Parathyroid adenoma (tissue), 2 donors: Measurements from ENCODE around the gene ZNF609.
"Not testable (repeated sequence)": the region's sequence is repeated elsewhere in the genome, so short reads cannot be mapped to it uniquely, and the experiment has no call there.

Source experiments
- H2AFZ ChIP-seq: fragments of 300-600 bp; sonication (generic); one replicate; pipeline ENCODE4 v1.7.0; 2017; ENCODE audit warnings: antibody characterized with exemption, mild to moderate bottlenecking
- H3K27ac ChIP-seq: fragments of 300-600 bp; sonication (generic); one replicate; pipeline ENCODE4 v1.7.0; 2017
- H3K27me3 ChIP-seq: fragments of 300-600 bp; sonication (generic); one replicate; pipeline ENCODE4 v1.7.0; 2017; ENCODE audit warnings: low read length; ENCODE audit not compliant: control insufficient read depth, insufficient read depth
- H3K36me3 ChIP-seq: fragments of 300-600 bp; sonication (generic); one replicate; pipeline ENCODE4 v1.7.0; 2017; ENCODE audit warnings: low read length; ENCODE audit not compliant: control insufficient read depth, insufficient read depth
- H3K4me1 ChIP-seq: fragments of 300-600 bp; sonication (generic); one replicate; pipeline ENCODE4 v1.7.0; 2017; ENCODE audit warnings: control low read depth
- H3K4me2 ChIP-seq: fragments of 300-600 bp; sonication (generic); one replicate; pipeline ENCODE4 v1.7.0; 2017; ENCODE audit warnings: low read length
- H3K4me3 ChIP-seq: fragments of 300-600 bp; sonication (generic); one replicate; pipeline ENCODE4 v1.7.0; 2017; ENCODE audit warnings: low read depth, low read length
- H3K79me2 ChIP-seq: fragments of 300-600 bp; sonication (generic); one replicate; pipeline ENCODE4 v1.7.0; 2017; ENCODE audit warnings: control low read depth
- H3K9ac ChIP-seq: fragments of 300-600 bp; sonication (generic); one replicate; pipeline ENCODE4 v1.7.0; 2017; ENCODE audit warnings: mild to moderate bottlenecking
- H3K9me3 ChIP-seq: fragments of 300-600 bp; sonication (generic); one replicate; pipeline ENCODE4 v1.7.0; 2017; ENCODE audit warnings: low read length; ENCODE audit not compliant: control insufficient read depth
- TF ChIP-seq, protein P1 (sequence below): fragments of 300-600 bp; sonication (generic); IDR thresholded peaks from one replicate; pipeline ENCODE4 v1.7.0; 2017; ENCODE audit warnings: antibody characterized with exemption, mild to moderate bottlenecking
- donor health status: primary hyperparathyroidism.

Gene ZNF609

DNA sequence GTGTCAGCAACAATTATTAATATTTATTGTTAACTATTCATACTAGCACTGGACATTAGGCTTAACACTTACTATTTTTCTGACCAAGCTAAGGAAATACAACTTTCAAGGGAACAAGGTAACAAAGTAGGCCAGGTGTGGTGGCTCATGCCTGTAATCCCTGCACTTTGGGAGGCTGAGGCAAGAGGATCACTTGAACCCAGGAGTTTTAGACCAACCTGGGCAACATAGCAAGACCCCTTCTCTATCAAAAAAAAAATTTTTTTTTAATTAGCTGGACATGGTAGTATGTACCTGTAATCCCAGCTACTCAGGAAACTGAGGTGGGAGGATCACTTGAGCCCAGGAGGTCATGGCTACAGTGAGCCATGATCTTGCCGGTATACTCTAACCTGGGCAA is 183.3 kb downstream of the ZNF609 start:
- Histone ChIP-seq H3K9ac (no peak overlapping the region), H3K4me2 (no peak overlapping the region), H3K9me3 (no peaks in the 10 kb centered on the region), H2AFZ (no peak overlapping the region), H3K36me3 (no peaks in the 10 kb centered on the region), H3K27me3 (no peaks in the 10 kb centered on the region), H3K4me3 (no peak overlapping the region), H3K4me1 (no peaks in the 10 kb centered on the region), H3K79me2 (peaks cover 5% of the 10 kb centered on the region), H3K27ac (no peak overlapping the region)
- TF ChIP-seq, protein P1, sequence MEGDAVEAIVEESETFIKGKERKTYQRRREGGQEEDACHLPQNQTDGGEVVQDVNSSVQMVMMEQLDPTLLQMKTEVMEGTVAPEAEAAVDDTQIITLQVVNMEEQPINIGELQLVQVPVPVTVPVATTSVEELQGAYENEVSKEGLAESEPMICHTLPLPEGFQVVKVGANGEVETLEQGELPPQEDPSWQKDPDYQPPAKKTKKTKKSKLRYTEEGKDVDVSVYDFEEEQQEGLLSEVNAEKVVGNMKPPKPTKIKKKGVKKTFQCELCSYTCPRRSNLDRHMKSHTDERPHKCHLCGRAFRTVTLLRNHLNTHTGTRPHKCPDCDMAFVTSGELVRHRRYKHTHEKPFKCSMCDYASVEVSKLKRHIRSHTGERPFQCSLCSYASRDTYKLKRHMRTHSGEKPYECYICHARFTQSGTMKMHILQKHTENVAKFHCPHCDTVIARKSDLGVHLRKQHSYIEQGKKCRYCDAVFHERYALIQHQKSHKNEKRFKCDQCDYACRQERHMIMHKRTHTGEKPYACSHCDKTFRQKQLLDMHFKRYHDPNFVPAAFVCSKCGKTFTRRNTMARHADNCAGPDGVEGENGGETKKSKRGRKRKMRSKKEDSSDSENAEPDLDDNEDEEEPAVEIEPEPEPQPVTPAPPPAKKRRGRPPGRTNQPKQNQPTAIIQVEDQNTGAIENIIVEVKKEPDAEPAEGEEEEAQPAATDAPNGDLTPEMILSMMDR = no peak

DNA sequence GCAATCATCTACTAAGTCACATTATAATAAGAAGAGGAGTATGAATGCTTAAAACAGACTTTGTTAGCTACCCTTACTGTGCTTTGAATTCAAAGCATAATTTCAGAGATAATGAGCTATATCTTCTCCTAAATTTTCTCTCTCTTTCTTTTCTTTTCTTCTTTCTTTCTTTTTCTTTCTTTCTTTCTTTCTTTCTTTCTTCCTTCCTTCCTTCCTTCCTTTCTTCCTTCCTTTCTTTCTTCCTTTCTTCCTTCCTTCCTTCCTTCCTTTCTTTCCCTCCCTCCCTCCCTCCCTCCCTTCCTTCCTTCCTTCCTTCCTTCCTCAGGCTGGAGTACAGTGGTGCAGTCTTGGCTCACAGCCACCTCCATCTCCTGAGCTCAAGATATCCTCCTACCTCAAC is 184.4 kb downstream of the ZNF609 start:
- not testable (repeated sequence) for H2AFZ ChIP-seq, H3K4me3 ChIP-seq, H3K9ac ChIP-seq, H3K27ac ChIP-seq, H3K27me3 ChIP-seq, H3K79me2 ChIP-seq, H3K4me2 ChIP-seq, H3K9me3 ChIP-seq, H3K4me1 ChIP-seq, H3K36me3 ChIP-seq

DNA sequence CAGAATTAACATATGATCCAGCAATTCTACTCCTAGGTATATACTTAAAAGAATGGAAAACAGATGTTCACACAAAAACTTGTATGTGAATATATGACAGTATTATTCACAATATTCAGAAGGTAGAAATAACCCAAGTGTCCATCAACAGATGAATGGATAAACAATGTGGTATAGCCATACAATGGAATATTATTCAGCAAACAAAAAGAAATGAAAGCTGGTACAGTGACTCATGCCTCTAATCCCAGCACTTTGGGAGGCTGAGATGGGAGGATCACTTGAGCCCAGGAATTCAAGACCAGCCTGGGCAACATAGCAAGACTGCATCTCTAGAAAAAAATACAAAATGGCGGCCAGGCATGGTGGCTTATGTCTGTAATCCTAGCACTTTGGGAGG is 185.6 kb downstream of the ZNF609 start:
- H3K27ac ChIP-seq = no peak overlapping the region
- no peak overlapping the region for H3K4me3 ChIP-seq
- no peaks in the 10 kb centered on the region for H3K27me3 ChIP-seq
- TF ChIP-seq, protein P1 = no peak
- H3K4me1 ChIP-seq = no peaks in the 10 kb centered on the region
- H2AFZ ChIP-seq = no peak overlapping the region
- no peaks in the 10 kb centered on the region for H3K9me3 ChIP-seq
- H3K4me2 ChIP-seq = no peak overlapping the region
- H3K79me2 ChIP-seq = peaks cover 3% of the 10 kb centered on the region
- no peaks in the 10 kb centered on the region for H3K36me3 ChIP-seq
- no peak overlapping the region for H3K9ac ChIP-seq

DNA sequence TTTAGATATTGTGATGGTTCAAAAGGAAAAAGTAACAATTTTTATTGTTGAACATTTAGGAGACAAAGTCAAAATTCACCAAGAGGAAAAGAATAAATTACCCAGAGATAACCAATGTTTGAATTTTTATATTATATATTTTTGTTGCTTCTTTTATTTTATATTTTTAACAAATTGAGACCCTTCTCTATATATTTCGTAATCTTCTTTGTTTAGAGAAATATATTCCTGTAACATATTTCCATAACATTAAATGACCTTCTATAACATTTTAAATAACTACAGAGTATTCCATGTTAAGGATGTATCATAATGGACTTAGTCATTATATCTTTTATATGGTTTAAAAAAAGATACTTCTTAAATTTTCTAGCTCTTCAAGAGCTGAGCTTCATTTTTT is 187.0 kb downstream of the ZNF609 start:
- Histone ChIP-seq H2AFZ (no peak overlapping the region), H3K27me3 (no peaks in the 10 kb centered on the region), H3K79me2 (peaks cover 3% of the 10 kb centered on the region), H3K4me3 (no peak overlapping the region), H3K4me2 (no peak overlapping the region), H3K9ac (no peak overlapping the region), H3K27ac (no peak overlapping the region), H3K9me3 (no peaks in the 10 kb centered on the region), H3K4me1 (peaks cover 5% of the 10 kb centered on the region), H3K36me3 (no peaks in the 10 kb centered on the region)
- TF ChIP-seq, protein P1 = no peak

DNA sequence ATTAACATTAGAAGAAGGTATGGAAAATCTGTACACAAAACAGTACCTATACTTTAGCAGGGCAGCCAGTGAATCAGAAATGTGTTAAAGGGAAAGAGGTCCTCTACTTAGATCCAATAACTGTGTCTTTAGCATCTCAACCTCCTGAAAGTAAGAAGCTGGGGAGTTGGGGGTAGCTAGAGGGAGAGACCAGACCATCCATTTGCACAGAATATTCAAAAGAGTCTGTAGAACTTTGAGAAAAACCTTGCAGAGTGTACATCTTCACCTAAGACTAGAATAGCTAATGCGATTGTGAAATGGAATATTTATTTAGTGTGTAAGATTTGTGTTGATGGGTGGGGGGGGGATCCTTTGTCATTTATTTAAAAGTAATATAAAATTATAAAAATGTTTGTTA is 190.2 kb downstream of the ZNF609 start:
- Histone ChIP-seq H3K9ac (no peak overlapping the region), H3K9me3 (no peaks in the 10 kb centered on the region), H3K27ac (no peak overlapping the region), H3K4me1 (peaks cover 5% of the 10 kb centered on the region), H3K27me3 (no peaks in the 10 kb centered on the region), H3K4me3 (no peak overlapping the region), H2AFZ (no peak overlapping the region), H3K4me2 (no peak overlapping the region), H3K79me2 (peaks cover 5% of the 10 kb centered on the region), H3K36me3 (no peaks in the 10 kb centered on the region)
- TF ChIP-seq, protein P1 = no peak
